ENCODE measurements around the gene IGF1R.
"Not testable (repeated sequence)": the region's sequence is repeated elsewhere in the genome, so short reads cannot be mapped to it uniquely, and the experiment has no call there.

IGF1R gene

DNA sequence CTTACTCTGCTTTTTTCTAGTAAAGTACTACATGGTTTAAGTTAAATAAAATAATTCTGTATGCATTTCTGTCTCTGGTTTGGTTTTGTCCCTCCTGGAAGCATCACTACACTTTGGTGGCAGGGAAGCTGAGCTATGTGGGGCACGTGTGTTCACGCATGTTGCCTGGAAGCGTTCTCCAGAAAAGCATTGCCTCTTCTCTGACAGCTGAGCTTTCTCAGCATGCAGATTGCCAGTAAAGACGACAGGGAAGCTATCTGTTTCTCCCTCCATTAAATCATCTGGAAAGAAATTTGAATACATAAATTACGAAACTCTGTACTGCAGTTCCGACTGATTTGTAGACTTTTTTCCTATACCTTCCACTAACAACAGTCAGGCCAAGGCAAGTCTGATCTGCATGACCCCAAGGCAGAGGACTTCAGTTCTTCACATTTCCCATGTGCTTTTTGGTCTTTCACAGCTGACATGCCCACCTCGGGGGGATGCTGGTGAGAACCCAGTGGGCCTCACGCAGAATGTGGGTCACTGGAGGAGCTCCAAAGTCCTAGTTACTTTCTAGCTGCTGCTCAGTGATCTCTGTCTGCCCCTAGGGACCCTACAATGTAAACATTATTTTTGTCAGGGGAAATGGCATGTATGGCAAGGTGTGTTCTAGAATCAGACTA, 316.3 kb downstream of the IGF1R start:
- no peak for DNase-seq (ENCODE audit: low read depth)

DNA sequence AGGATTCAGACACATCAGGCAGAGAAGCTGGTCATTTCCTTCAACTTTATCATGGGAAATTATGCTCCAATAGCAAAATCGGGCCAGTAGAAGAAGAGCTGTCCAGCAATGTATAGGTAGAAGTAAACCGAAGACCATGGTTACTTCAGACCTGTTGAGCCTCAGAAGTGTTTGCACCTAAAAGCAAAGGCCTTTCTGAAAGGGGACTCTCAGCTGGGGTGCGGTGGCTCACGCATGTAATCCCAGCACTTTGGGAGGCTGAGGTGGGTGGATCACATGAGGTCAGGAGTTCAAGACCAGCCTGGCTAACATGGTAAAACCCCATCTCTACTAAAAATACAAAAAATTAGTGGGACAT, 316.8 kb downstream of the IGF1R start:
- not testable (repeated sequence) for DNase-seq (ENCODE audit: low read depth)

DNA sequence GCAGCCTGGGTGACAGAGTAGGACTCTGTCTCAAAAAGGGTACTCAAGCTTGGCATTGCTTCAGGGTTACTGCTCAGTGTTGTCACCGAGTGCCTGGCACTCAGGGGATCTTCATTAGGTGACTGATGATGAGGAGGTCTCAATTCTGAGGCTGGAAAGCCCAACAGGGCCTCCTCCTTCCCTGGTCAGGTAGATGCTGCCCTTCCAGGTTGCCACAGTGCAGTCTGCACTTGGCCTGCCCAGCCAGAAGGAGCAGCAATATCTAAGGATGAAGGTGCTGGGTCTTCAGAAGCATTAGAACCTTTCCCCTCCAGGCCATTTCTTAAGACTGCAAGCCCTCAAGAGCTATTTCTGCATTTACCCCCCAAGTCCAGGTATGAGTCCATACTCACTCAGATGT, 317.3 kb downstream of the IGF1R start:
- DNase-seq (ENCODE audit: low read depth): no peak

DNA sequence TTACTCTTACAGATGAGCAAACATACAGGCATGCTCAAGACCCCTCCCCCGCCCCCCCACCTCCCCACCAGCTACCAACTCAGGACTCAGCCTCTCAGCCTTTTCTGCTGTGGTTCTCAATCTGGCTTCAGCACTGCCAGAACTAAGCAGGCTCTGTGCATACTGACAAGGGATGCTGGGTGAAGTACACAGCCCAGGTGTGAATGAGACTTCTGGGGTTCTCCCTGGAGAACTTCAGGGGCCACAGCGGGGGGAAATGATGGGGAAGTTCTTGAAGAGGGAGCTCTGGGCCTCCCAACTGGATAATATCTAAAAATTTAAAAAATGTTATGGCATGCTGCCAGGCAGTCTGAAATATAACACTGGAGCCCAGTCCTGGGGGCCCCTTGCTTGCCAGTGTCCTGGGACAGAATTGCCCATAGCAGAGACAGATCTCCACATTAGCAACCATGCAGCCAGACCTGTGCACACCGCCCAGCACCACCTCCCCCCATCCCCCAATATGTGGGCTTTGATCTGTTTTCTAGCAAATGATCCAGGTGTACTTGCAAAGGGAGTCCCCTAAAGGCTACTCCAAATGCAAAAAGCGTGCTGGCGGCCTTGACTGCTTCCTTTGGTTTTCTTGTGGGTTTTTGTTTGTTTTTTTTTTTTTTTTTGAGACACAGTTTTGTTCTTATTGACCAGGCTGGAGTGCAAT, 317.9 kb downstream of the IGF1R start:
- DNase-seq (ENCODE audit: low read depth): no peak

DNA sequence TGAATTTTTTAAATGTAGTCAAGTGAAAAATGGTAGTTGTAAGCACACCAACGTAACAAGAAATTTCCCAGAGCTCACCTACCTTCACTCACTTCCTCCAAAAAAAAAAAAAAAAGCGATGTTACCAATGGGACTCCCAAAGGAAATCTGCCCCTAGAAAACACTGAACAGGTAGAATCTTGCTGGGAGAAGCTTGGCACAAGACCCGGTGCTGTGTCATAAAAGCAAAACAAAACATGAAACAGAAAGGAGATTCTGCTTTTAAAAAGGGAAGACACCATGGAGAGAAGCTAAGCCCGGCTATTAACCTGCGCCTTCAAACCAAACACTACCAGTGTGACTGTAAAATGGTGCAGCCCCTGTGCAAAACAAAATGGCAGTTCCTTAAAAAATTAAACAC, 318.8 kb downstream of the IGF1R start:
- DNase-seq (ENCODE audit: low read depth): no peak

DNA sequence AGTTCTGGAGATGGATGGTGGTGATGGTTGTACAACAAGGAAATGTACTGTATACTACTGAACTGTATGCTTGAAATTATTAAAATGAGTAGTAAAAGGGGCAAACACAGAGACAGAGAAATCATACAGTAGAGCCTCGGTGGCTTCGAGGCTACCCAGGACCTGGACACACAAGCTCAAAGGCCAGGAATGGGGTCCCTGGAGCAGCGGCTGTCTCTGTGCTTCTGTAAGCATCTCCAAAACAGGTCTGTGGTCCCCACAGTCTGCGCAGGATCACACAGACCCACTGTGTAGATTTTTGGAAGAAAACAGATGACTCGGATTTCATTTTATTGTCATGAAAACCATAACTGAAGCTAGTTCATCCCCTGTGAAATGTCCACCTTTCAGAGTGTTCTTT, 319.6 kb downstream of the IGF1R start:
- no peak for DNase-seq (ENCODE audit: low read depth)

DNA sequence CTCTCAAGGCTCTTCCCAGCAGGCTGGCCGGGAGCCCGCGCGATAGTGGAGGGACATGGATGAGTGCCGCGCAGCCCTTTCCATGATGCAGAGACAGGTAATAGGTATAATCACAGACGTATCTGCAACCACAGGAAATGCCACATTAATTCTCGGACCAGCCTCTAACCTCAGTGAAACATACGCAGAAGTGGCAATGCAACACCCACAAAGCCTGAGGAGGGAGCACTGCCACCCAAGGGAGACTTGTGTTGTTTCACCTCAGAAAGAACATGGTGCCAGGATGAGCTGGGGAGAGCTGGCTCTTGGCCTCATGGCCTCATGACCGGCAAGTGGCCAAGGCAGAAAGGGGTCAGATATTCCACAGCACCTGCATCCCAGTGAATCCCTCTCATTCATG, 320.2 kb downstream of the IGF1R start:
- no peak for DNase-seq (ENCODE audit: low read depth)

DNA sequence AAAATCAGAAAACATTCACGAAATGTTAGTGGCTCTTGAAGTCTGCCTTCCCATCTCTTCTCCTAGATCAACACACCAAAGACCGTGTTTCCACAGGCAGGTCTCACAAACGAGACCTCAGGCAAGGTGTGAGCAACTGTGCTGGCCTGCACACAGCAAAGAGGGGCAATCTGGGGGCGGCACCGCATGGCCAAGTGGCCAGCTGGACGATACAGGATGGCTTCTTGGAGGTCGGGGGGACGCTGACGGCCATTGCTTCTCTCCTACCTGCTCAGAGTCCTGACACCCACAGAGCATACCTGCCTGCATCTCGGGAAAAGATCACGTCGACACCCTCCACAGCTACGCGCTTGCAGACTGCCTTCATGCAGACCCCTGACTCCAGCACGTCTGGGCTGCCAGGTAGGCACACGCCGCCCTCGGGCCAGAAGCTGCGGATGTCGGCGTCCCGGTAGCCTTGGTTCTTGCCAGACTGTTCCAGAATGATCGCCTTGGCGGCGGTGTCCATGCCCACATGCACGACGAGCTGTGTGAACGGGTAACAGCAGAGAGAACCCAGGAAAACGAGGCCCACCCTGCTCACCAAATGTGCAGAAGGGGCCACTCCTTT, 320.9 kb downstream of the IGF1R start:
- DNase-seq (ENCODE audit: low read depth): no peak

DNA sequence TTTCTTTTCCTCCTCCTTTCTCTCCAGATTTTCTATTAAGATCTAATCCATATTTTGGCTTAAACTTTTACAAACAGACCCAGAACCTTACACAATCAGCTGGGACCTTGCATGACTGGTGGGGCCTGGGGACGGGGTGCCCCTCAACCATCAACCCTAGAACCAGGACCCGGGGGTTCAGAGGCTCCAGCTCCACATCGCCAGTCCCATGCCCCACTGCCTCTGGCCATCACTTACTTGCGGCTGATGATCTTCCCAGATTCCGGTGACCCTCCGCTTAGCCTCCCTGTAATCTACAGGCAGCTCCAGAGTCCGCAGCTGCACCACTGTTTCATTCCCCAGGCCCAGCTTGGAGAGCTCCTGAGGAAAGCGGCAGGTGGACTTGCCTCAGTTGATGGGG, 322.5 kb downstream of the IGF1R start:
- no peak for DNase-seq (ENCODE audit: low read depth)

DNA sequence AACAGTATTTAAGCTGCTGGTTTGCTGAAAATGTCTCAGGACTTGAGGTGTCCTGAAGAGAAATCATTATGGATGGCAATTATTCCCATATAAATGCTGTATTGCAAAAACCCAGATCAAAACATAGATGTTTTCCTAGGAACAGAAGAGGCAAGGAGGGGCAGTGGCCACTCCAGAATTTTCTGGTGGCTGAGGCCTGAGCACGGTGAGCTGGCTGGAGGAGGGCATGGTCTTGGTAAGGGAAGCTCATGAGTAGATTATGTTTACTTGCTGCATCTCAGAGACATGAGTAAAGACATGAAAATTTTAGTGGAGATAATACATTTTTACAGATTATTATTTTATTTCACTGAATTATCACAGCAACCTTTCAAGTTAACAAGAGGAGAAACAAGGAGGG, 328.2 kb downstream of the IGF1R start:
- no peak for DNase-seq (ENCODE audit: low read depth)

DNA sequence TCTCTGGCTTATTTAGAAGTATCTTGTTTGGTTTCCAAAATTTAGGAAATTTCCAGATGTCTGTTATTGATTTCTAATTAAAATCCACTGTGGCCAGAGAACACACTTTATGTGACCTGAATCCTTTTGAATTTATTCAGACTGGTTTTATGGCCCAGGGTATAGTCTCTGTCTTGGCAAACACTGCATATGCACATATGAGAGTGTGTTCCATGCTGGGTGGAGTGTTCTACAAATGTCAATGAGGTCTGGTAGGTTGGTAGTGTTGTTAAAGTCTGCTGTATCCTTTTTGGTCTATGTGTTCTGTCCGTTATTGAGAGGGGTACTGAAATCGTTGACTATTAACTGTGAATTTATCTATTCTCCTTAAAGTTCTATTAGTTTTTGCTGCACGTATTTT, 329.1 kb downstream of the IGF1R start:
- no peak for DNase-seq (ENCODE audit: low read depth)

DNA sequence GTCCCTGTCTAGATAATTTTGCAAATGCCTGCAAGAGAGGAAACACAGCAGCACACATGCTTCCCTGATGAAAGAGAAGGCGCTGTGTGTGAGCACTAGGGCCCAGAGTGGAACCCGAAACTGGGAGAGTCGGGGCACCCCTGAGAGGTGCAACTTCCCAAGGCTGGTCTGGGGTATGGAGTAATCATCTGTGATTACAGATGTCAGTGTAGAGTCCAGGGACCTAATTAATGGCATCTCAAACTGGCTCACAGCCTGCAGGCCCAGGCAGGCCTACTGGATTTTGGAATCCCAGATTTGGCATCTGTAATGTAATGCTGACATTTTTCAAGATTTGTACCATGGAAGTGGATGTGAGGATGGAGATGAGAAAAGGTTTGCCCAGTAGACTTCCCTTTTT, 329.8 kb downstream of the IGF1R start:
- no peak for DNase-seq (ENCODE audit: low read depth)

DNA sequence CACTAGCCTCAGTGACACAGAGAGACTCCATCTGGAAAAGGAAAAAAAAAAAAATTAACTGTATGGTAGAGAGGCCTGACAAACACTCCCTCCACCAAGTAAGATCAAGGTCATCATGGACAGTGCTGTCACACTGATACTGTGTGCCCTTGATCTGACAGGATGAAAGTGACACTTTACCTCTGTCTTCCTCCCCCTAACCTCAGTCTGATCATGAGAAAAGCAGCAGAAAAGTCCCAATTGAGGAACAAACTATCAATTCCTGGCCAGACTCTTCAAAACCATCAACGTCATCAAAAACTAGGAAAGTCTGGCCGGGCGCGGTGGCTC, 332.5 kb downstream of the IGF1R start:
- no peak for DNase-seq (ENCODE audit: low read depth)

DNA sequence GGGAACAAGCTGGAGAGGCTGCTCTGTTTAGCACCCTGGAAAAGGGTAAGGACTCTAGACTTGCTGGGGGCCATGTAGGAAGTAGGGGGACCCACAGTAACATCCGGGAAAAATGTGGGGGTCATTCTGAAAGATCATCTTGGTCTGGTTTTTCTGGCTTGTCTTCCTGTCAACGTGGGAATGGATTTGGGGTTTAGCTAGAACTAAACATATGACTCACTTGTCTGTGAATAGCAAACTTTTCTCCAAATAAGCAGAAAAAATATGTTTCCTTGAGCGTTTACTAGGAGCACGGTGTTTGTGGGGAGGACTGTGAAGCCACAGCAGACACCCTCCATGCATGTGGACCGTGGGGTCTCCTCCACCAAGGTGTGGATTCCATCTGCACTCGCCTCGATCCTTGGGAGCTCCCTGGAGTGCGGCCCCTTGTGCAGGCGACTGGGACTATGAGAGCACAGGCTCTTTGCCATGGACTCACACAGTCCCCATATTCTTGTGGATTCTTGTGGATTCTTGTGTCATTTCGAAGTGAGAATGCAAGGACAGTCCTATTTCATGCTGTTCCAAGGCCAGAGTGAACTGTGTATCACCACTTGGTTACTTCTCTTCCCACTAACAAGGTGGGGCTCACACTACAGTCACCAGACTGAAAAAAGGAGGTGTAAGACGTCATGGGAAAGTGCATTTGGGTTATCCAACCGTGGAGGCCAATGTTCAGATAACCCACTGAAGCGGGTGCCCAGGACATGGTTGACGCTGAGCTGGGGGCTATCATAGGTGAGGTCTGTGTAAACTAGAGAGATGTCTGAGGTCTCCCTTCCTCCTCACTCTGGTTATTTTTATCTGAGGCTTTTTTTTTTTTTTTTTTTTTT, 333.7 kb downstream of the IGF1R start:
- DNase-seq (ENCODE audit: low read depth): no peak

DNA sequence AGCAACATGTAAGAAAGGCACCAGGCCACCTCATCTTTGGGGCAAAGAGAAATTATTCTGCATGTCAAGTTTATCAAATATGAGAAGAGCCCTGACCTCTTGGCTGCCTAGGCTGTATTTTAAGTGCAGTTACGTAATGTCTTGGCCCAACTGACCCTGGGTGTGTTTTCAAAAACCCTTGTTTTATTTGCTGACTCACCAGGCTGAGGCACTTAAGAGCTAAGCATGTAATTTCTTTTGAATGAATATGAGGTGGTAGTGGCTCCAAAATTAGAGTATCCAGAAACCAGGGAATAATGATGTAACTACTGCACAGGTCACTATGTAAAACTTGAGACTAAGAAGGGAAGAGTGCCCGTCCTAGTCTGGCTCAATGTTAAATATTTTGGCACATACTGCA, 335.0 kb downstream of the IGF1R start:
- peak; percentile 71 for DNase-seq (ENCODE audit: low read depth)

DNA sequence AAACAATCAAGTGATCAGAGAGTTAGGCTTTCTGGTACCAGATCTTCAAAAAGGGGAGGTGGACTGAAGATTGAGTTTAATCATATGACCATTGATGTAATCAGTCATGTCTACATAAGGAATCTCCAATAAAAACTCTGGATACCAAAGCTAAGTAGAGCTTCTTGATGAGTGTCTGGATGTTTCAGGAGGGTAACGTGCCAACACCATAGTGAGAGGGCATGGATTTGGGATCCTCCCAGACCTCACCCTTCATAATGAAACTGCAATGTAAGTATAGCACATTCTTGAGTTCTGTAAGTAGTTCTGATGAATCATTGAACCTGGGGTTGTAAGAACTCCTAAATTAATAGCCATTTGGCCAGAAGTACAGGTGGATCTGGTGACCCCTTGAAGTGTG, 337.9 kb downstream of the IGF1R start:
- no peak for DNase-seq (ENCODE audit: low read depth)

DNA sequence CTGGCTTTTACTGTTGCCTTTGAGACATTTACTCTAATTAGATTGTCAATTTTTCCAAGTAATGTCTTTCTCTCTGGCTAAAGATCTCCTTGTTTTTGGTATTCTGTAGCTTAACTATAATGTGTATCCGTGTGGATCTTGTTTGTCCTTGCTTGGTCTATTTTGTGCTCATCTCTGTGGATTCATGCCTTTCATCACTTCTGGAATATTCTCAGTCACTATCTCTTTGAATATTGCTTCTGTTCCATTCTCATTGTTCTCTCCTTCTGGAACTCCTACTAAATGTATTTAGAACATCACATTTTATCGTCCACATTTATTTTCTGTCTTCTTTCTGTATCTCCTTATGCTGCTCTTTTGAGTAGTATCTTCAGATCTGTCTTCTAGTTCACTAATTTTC, 346.6 kb downstream of the IGF1R start:
- DNase-seq (ENCODE audit: low read depth): no peak

DNA sequence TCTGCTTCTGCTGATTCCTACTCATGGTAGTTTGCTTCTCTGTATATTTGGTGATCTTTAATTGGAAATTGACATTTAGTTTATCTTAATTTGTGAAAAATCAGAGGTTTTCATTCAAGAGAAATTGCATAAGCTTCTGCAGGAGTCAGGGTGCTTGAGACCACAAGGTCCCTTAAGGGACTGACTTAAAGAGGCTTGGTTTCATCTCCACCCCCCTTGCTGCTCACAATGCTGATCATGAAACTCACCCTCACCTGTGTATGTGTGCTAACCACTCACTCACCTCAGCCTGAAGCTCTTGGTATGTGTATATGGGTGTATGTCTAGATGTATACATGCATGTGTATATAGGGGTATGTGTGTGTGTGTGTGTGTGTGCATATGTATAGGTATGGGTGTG, 347.8 kb downstream of the IGF1R start:
- DNase-seq (ENCODE audit: low read depth): no peak

DNA sequence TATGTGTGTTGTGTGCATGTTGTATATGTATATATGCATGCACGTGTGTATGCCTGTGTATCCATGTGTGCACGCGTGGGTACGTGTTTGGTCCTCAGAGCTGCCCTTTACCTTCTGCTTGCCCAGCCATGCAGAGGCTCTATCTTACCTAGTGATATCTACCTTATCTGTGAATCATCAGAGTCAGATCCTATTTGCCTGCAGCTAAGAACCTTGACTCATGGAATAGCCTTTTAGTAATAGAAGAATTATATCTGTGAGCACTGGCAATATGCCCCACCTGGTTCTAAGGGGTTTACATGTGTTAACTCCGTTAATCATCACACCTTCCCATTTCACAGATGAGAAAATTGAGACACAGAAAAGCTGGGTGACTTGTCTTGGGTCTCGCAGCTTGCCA, 348.3 kb downstream of the IGF1R start:
- no peak for DNase-seq (ENCODE audit: low read depth)

DNA sequence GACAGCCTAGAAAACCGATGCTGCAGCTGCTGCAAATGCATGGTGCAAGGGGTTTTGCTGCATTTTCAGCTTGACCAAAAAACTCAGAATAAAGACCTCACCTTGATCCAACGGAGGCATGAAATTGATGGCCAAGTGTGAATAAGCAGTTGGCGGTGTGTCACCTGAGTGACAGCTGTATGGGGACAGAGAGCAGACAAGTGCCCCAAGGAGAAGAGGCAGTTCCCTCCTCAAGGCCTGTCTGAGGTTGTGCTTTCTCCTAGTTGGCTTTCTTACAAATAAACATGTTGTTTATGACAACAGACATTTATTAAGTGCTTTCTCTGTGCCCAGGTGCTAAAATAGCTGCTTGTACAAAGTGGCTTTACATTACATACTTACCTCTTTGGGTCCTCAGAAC, 349.0 kb downstream of the IGF1R start:
- no peak for DNase-seq (ENCODE audit: low read depth)

DNA sequence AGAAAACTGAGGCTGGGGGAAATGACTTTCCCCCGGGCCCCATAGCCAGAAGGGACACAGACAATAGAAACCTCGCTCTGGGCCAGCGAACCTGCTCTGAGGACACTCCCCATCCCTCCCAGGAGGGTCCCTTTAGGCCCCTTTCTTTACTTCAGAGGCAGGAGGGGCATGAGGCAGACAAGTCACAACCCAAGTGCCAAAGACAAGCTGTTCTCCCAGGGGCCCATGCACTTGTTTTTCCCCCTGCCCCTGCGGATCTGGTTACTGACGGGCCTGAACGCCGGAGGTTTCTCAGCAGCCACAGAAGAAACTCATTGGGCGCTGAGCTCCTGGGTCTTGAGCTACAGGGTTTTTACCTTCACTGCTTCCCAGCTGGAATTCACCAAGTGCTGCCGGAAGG, 349.4 kb downstream of the IGF1R start:
- DNase-seq (ENCODE audit: low read depth): no peak

DNA sequence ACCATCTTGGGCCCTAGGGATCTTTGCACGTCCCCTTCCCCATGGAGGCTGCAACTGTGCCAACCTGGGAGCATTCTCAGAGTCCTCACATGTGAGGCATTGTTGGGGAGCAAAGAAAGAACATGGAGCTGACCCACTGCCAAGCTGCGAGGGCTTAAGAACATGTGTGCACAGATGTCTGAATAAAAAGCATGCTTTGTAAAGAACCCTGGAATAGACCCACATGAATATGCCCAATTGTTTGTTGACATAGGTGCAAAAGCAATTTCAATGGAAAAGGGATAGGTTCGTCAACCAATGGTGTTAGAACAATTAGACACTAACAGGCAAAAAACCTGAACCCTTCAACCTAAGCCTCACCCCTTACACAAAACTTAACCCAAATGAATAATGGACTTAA, 349.9 kb downstream of the IGF1R start:
- no peak for DNase-seq (ENCODE audit: low read depth)

DNA sequence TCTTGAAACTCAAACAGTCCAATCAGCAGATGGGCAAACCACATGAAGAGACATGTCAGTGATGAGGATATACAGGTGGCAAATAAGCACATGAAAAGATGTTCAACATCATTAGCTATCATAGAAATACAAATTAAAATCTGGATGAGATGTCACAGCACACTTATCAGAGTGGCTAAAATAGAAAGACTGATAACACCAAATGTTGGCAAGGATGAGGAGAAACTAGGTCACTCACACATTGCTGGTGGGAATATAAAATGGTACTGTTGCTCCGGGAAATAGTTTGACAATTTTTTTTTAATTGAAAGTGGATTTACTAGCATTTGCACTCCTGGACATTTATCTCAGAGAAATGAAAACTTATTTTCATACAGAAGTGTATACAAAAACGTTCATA, 350.9 kb downstream of the IGF1R start:
- no peak for DNase-seq (ENCODE audit: low read depth)
